GM21825 (cell line): ENCODE results near the gene SRGAP2.
"Not testable (repeated sequence)": the region's sequence is repeated elsewhere in the genome, so short reads cannot be mapped to it uniquely, and the experiment has no call there.

Experiments used
- ATAC-seq: cut with Tn5 transposase; IDR thresholded peaks from one replicate; pipeline ENCODE4 v1.9.1; 2021; ENCODE audit warnings: mild to moderate bottlenecking, moderate library complexity; ENCODE audit not compliant: unreplicated experiment

SRGAP2 gene

DNA sequence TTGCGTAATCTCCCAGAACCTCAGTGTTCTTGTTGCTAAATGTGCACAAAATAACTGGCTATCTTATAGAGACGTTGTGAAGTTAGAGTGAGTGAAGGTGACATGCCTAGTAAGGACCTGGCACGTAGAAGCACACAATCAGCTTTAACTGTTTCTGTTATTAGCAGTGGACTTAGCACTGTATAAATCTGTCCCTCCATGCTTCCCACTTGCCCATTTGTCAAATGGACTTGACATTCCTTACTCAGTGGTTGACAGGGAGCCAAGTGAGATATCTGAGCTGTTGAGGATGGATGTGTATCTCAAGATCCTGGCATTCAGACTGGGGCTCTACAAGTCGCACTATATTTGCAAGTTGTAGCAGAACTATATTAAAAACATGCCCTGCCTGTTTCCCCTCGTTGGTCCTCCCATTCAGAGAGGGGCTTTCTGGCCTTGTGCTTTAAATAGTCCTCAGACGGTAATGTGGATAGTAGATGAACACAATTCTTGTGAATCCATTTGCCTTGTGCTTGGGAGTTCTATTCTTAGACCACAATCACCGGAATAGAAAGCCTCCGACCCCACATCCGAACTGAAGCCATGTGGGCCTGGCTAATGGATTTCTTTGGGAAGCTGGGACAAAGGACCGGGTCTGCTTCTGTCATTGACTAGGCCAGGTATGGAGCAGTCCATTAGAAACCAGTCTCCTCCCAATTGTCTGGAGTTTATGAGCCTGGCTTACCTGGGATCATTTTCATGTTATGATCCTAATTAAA lies 43.0 kb downstream of the SRGAP2 start:
- ATAC-seq = not testable (repeated sequence)

DNA sequence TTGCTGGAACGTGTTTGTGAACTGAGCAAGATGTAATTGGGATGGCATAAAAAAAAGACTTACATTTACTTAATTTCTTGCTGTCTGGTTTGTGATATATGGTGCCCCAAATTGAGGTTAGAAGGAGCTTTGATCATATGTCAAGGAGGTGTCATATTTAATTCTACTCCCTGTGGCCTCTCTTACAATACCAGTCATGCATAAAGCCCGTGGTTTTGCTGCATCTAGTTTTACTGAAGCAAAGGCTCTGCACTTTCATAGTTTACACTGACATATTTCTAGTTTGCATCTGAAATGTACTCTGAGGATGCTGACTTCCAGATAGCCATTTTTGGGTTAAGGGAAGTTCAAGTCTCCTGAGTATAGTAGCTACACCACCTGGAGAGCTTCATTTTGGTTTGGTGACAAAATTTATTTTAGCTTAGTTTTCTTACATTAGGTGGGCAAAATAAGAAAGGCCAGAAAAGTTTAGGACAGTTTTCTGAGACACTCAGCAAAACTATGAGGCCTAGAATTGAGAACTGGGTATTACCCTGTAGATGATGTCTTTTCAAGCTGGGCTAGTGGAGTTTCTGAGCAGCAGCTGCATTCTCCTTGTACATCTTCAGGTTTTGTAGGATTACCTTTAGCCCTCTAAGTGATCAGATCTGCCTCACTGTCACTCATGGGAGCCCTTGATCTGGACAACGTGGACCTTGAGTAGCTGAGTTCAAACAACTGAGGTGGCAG lies 47.8 kb downstream of the SRGAP2 start:
- peak; percentile 52 for ATAC-seq

DNA sequence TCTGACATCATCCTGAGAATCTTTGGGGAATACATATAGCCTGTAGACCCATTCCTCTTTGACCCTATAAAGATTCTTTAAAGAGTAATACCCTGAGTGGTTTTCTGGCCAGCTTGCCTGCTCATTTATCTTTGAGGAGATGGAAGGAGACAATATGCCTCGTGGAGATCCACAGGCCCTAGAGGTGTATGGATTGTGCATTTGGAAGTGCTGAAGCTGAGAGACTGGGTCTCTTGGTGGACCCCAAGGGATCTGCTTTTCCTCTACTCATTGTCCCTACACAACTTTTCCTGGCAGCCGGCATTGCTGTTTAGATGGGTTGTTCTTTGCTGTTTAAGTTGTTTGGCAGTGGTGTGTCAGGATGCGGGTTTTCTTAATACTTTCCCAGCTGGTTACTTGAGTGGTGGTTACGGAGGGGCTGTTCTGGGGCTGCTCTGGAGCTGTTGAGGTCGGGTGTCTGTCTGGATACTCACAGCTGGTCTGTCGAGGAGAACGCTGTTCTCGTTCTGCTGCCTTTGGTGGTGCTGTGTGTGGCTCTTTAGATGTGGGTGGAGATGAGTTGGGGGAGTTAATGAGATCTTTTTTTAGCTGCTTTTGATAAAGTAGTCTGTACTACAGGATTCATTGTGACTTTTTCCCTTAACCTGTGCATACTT lies 49.5 kb downstream of the SRGAP2 start:
- ATAC-seq = not testable (repeated sequence)
